H4 (cell line): ENCODE data around the gene ANKRD33. TPM values are rescaled to one million over a fixed set of nuclear protein-coding genes. Genes with fewer than 3 reads are reported as not detected.

Source experiments
- DNase-seq: peaks from one replicate; pipeline ENCODE4 v3.0.0-alpha.2; 2015; ENCODE audit warnings: low spot score
- total RNA-seq: library from RNA; depleted of rRNA; stranded (reverse); fragments of >200 nt; shearing (Covaris generic); gene quantifications from 2 replicates; pipeline ENCODE4 v1.2.3, GENCODE V29; 2014

The ANKRD33 gene
- total RNA-seq, 1 experiment from 2014 or later: not detected

- no peak for DNase-seq
Measured at GRCh38 chr12:51862947-51863346, 25.0 kb upstream of the ANKRD33 start.

- no peak for DNase-seq
Measured at GRCh38 chr12:51863363-51863932, 24.5 kb upstream of the ANKRD33 start.

GRCh38 chr12:51863933-51864832 lies 23.7 kb upstream of the ANKRD33 start:
- DNase-seq: no peak

GRCh38 chr12:51864833-51865670 lies 22.9 kb upstream of the ANKRD33 start:
- no peak for DNase-seq

GRCh38 chr12:51865757-51866270 lies 22.1 kb upstream of the ANKRD33 start:
- no peak for DNase-seq

- no peak for DNase-seq
Measured at GRCh38 chr12:51866324-51866723, 21.6 kb upstream of the ANKRD33 start.

- no peak for DNase-seq
Measured at GRCh38 chr12:51866762-51867161, 21.1 kb upstream of the ANKRD33 start.

GRCh38 chr12:51867371-51867770 lies 20.5 kb upstream of the ANKRD33 start:
- no peak for DNase-seq

- no peak for DNase-seq
Measured at GRCh38 chr12:51867796-51868428, 20.0 kb upstream of the ANKRD33 start.

GRCh38 chr12:51868821-51869495 lies 18.9 kb upstream of the ANKRD33 start:
- DNase-seq: no peak

- no peak for DNase-seq
Measured at GRCh38 chr12:51869496-51869865, 18.4 kb upstream of the ANKRD33 start.

GRCh38 chr12:51869931-51870330 lies 18.0 kb upstream of the ANKRD33 start:
- DNase-seq: no peak

- no peak for DNase-seq
Measured at GRCh38 chr12:51870504-51870903, 17.4 kb upstream of the ANKRD33 start.

GRCh38 chr12:51871126-51871525 lies 16.8 kb upstream of the ANKRD33 start:
- no peak for DNase-seq

GRCh38 chr12:51871918-51872688 lies 15.8 kb upstream of the ANKRD33 start:
- no peak for DNase-seq

- DNase-seq: no peak
Measured at GRCh38 chr12:51872689-51872981, 15.3 kb upstream of the ANKRD33 start.

- DNase-seq: no peak
Measured at GRCh38 chr12:51873251-51873994, 14.5 kb upstream of the ANKRD33 start.

- peak; percentile 45 for DNase-seq
Measured at GRCh38 chr12:51874000-51874399, 13.9 kb upstream of the ANKRD33 start.

- DNase-seq: no peak
Measured at GRCh38 chr12:51874486-51874885, 13.4 kb upstream of the ANKRD33 start.

GRCh38 chr12:51879102-51879501 lies 8.8 kb upstream of the ANKRD33 start:
- DNase-seq: no peak
